Peyer's patch (tissue), 4 donors: Measurements from ENCODE around the gene SLAMF1.

Experiments used
- POLR2A ChIP-seq, 2 donors: fragments of 450-650 bp; IDR thresholded peaks; one replicate each; pipeline ENCODE4 v1.5.1; 2017; ENCODE audit warnings: antibody characterized with exemption in 2 of 2, mild to moderate bottlenecking in 2 of 2, moderate library complexity in 2 of 2
- TF ChIP-seq, protein P1 (sequence below), 6 experiments: fragments of 450-650 bp in 4 of 6; fragments of 200-600 bp in 2 of 6; sonication (generic) in 1 of 6; IDR thresholded peaks; one replicate each; pipeline ENCODE4 v1.5.1; 2017 to 2019; ENCODE audit warnings: antibody characterized with exemption in 6 of 6, mild to moderate bottlenecking in 3 of 6, moderate library complexity in 1 of 6

DNA sequence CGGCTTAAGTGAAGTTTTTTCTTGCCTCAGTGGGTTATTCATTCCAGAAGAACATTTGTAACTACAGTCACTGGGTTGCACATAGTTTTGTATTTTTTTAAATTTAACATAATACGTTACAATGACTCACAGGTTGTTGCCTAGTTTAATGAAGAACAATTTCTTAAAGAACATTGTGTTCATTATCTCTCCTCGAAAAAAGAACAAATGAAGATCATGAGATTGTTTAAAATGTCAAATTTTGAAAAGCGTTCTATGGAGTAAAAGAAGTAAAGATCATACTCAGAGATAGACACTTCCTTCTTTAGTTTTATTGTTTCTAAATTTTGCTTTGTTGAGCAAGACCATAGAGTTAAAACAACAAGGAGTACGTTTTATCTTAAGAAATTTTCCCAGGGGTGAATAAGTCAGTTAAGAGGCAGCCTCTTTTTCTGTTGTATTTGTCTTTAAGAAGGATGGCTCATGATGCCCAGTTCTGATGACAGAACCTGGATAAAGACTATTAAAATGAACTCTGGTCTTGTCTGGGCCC is 10.5 kb upstream of the SLAMF1 start:
- no peak for TF ChIP-seq POLR2A (IDR thresholded peaks at IDR 0.05)
- TF ChIP-seq, protein P1, sequence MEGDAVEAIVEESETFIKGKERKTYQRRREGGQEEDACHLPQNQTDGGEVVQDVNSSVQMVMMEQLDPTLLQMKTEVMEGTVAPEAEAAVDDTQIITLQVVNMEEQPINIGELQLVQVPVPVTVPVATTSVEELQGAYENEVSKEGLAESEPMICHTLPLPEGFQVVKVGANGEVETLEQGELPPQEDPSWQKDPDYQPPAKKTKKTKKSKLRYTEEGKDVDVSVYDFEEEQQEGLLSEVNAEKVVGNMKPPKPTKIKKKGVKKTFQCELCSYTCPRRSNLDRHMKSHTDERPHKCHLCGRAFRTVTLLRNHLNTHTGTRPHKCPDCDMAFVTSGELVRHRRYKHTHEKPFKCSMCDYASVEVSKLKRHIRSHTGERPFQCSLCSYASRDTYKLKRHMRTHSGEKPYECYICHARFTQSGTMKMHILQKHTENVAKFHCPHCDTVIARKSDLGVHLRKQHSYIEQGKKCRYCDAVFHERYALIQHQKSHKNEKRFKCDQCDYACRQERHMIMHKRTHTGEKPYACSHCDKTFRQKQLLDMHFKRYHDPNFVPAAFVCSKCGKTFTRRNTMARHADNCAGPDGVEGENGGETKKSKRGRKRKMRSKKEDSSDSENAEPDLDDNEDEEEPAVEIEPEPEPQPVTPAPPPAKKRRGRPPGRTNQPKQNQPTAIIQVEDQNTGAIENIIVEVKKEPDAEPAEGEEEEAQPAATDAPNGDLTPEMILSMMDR (IDR thresholded peaks at IDR 0.05) = no peak
